Heart right ventricle (tissue), 16 donors: Measurements from ENCODE around the gene MFAP4. TPM values are rescaled to one million over a fixed set of nuclear protein-coding genes. Genes with fewer than 3 reads are reported as not detected.

Experiments
- ATAC-seq, 8 donors: fragments of 200-7000 bp; cut with Tn5 transposase; one replicate each; pipeline ENCODE4 v1.9.1; 2020; ENCODE audit warnings: mild to moderate bottlenecking in 8 of 8, moderate library complexity in 8 of 8, moderate number of reproducible peaks in 1 of 8
- DNase-seq, 2 donors: peaks; one replicate each; pipeline ENCODE4 v3.0.0-alpha.2; 2020
- H3K27ac ChIP-seq, 10 donors: fragments of 200-600 bp; sonication (generic) in 2 of 10; one replicate each; pipeline versions ENCODE4 v1.5.0 to v1.8.0; 2020 to 2022; ENCODE audit warnings: mild to moderate bottlenecking in 3 of 10
- H3K27me3 ChIP-seq, 7 donors: fragments of 200-600 bp; one replicate each; pipeline ENCODE4 v1.8.0; 2021 to 2022; ENCODE audit warnings: mild to moderate bottlenecking in 2 of 7
- H3K36me3 ChIP-seq, 9 donors: fragments of 200-600 bp; sonication (generic) in 1 of 9; one replicate each; pipeline versions ENCODE4 v1.5.0 to v1.8.0; 2020 to 2022; ENCODE audit warnings: mild to moderate bottlenecking in 2 of 9
- H3K4me1 ChIP-seq, 9 donors: fragments of 200-600 bp; sonication (generic) in 1 of 9; one replicate each; pipeline versions ENCODE4 v1.5.0 to v1.8.0; 2020 to 2022; ENCODE audit warnings: mild to moderate bottlenecking in 4 of 9
- H3K4me3 ChIP-seq, 10 donors: fragments of 200-600 bp; sonication (generic) in 2 of 10; one replicate each; pipeline versions ENCODE4 v1.5.0 to v1.8.0; 2020 to 2022; ENCODE audit warnings: mild to moderate bottlenecking in 7 of 10, moderate library complexity in 2 of 10
- H3K9me3 ChIP-seq, 11 donors: fragments of 200-600 bp in 10 of 11; sonication (generic) in 2 of 11; one replicate each; pipeline versions ENCODE4 v1.5.0 to v1.8.0; 2013 to 2022; ENCODE audit warnings: mild to moderate bottlenecking in 2 of 11, control low read depth in 1 of 11, moderate library complexity in 1 of 11
- WGBS, 2 donors: extraction: QIAGEN DNeasy Blood & Tissue Kit; methylation state at CpG; one replicate each; pipeline ENCODE4 v1.1.7; 2013; ENCODE audit warnings: inconsistent platforms in 1 of 2; 5-methylcytosine and 5-hydroxymethylcytosine counted together
- intact Hi-C, 10 donors: fragments of 100-400 bp; cut with DNase I; formaldehyde crosslinking; loops; one replicate each; pipeline versions ENCODE4 v1.11.1 to v1.14.2; 2022
- polyA plus RNA-seq, 2 donors: library from polyadenylated mRNA; stranded (reverse); fragments of 200-250 nt; gene quantifications; one replicate each; pipeline ENCODE4 v1.2.3, GENCODE V29; 2013
- total RNA-seq, 10 donors: library from RNA; stranded (reverse); fragmentation: NEBNext Ultra II Directional in 3 of 10; extraction: Animal tissue kit (Norgen Biotek cat#: 25700) in 3 of 10; gene quantifications; one replicate each; pipeline versions ENCODE4 v1.2.1 to v1.2.4, GENCODE V29; 2021 to 2023
- TF ChIP-seq, protein P1 (sequence below), 9 donors: fragments of 200-600 bp; sonication (generic) in 2 of 9; IDR thresholded peaks; one replicate each; pipeline versions ENCODE4 v1.5.0 to v1.8.0; 2021 to 2022; ENCODE audit warnings: antibody characterized with exemption in 9 of 9, mild to moderate bottlenecking in 5 of 9, moderate library complexity in 1 of 9
- donor health status: Arrhythmogenic right ventricular cardiomyopathy.
- donor health status: ischemic (EF 13 %, LVEDD 7.1; RV severe dilation, severe dysfunction).
- donor health status: healthy with polysubstance abuse.
- donor health status: DM: no; HTN: yes; CAD: no.
- donor health status: DM: no; HTN: no; CAD: no.
- donor health status: ischemic (EF 25% LVEDD 6.9; RV normal size, moderate dysfunction).
- donor health status: ischemic (EF 25% LVEDD 5.7; RV mildly dilated, moderate dysfunction).
- donor health status: healthy.
- donor health status: DM: yes; HTN: yes; CAD: no.
- donor health status: Ischemic cardiomyopathy.
- donor health status: ischemic (EF 35%, LVEDD 5.7; RV mildly dilated, moderate dysfunction).
- donor health status: nonischemic (EF 11% LVEDD 7.7; RV severe dilation, severe dysfunction).
- donor health status: DM: yes; HTN: yes; CAD: no.
- donor health status: PGD.
- donor health status: ischemic (EF 29% LVEDD 5.4; RV normal size, mild dysfunction).
- donor health status: nonischemic (EF 23%, LVEDD 6.1; RV moderate dilation, normal function).

The MFAP4 gene
- total and polyA plus RNA-seq, 12 donors: 15.4 to 101 (median 41.6) TPM

DNA sequence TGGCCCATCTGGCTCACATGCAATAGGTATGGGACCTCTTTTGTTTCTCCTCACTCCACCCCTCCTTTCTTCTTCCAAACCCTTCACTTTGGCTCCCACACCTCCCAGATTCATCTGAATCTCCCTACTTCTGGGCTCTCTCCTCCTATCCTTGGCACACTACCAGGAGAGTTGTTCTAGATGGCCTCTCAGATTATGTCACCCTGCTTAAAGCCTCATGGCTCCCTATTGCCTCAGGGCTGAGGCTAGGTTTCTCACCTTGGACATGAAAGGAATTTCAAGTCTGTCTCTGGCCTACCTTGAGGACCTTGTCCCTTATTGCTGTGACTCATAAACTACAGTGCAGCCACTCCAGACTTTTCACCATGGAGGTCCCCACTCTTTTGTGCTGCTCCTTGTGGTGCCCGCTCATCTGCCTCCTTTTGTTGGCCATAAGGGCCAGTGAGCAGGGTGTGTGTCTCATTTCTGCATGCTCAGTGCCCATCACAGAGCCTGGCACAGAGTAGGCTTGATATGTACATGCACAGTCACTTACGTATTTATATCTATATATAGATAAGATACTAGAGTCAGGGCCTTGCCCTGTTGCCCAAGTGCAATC, 1.0 kb upstream of the MFAP4 start:
- H3K9me3 ChIP-seq: no peaks in the 10 kb centered on the region
- H3K27ac ChIP-seq: peak overlapping the region; percentile 52 to 93 (median 84)
- DNase-seq (no peak), ATAC-seq (peak in 1 of 8 donors; percentile 7)
- no peaks in the 10 kb centered on the region for H3K27me3 ChIP-seq
- peak overlapping the region in 1 of 10 donors; percentile 43 for H3K4me3 ChIP-seq
- peaks cover 0 to 29% (median 4%) of the 10 kb centered on the region in 9 donors for H3K36me3 ChIP-seq
- 69 to 72% methylated on average over 2 of the region's 2 CpGs for WGBS, 2 donors
- TF ChIP-seq, protein P1, sequence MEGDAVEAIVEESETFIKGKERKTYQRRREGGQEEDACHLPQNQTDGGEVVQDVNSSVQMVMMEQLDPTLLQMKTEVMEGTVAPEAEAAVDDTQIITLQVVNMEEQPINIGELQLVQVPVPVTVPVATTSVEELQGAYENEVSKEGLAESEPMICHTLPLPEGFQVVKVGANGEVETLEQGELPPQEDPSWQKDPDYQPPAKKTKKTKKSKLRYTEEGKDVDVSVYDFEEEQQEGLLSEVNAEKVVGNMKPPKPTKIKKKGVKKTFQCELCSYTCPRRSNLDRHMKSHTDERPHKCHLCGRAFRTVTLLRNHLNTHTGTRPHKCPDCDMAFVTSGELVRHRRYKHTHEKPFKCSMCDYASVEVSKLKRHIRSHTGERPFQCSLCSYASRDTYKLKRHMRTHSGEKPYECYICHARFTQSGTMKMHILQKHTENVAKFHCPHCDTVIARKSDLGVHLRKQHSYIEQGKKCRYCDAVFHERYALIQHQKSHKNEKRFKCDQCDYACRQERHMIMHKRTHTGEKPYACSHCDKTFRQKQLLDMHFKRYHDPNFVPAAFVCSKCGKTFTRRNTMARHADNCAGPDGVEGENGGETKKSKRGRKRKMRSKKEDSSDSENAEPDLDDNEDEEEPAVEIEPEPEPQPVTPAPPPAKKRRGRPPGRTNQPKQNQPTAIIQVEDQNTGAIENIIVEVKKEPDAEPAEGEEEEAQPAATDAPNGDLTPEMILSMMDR (IDR thresholded peaks at IDR 0.05): no peak
- intact Hi-C loops: no loop called here
- H3K4me1 ChIP-seq: peaks cover 12 to 75% (median 54%) of the 10 kb centered on the region in 9 donors

DNA sequence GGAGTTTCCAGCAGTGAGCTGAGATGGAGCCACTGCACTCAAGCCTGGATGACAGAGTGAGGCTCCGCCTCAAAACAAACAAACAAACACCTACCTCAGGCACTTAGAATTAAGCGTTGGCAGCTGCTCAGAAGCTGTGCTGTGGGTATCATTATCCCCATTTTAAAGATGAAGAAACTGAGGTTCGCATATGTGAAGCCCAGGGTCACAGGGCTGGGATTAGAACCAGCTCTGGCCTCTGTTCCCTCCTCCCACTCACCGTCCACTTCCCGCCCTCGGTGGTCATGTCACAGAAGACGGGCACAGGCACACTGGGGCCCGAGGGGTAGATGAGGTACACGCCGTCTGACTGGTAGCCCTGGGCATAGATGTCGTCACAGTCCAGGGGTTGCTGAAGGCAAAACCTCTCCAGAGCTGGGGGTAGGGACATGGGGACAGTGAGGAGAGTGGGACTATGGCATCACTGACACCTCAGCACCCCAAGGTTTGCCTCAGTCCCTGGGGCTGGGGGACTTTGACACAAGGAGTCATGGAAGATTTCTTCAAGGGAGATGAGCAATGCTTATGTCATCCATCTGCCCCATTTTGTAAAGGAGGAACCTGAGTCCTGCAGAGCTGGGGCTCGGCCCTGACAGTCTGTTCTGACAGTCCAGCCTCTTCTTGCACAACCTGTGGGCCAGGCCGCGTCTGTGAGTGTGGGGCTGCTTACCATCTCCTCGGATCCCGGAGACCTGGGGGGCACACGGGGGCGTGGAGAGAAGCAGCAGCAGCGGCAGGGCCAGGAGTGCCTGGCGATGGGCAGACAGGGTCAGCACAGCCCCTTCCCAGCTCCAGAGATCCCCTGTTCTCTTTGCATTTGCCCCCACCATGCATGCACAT, 700 bp downstream of the MFAP4 start:
- intact Hi-C loops: no loop called here
- H3K4me3 ChIP-seq: peak overlapping the region in 9 of 10 donors; percentile 18 to 48 (median 40)
- peaks cover 12 to 85% (median 54%) of the 10 kb centered on the region in 9 donors for H3K4me1 ChIP-seq
- no peaks in the 10 kb centered on the region for H3K27me3 ChIP-seq
- DNase-seq: peak in 1 of 2 donors; percentile 51
- H3K9me3 ChIP-seq: no peaks in the 10 kb centered on the region
- 53 to 57% methylated on average over 20 of the region's 20 CpGs for WGBS, 2 donors
- H3K27ac ChIP-seq: peak overlapping the region; percentile 32 to 93 (median 84)
- TF ChIP-seq, protein P1 (IDR thresholded peaks at IDR 0.05): no peak
- peak in 4 of 8 donors; percentile 17 to 62 (median 26) for ATAC-seq
- peaks cover 0 to 46% (median 12%) of the 10 kb centered on the region in 9 donors for H3K36me3 ChIP-seq

DNA sequence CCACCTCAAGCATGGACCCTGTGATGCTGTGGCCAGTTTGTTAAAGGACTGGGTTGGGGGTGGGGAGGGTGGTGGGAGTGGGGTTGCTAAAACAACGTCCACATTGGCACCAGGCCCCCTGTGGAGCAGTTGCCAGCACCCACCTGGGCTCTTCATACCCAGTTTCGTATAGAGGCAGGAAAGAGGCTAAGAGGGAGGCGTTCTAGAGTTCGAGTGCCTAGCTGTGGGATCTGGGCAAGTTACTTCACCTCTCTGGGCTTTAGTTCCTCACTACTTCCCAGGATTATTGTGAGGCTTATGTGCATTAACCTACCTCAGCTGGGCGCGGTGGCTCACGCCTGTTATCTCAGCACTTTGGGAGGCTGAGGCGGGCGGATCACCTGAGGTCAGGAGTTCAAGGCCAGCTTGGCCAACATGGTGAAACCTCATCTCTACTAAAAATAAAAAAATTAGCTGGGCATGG, 1.4 kb downstream of the MFAP4 start:
- intact Hi-C loops: no loop called here
- H3K4me3 ChIP-seq: peak overlapping the region in 5 of 10 donors; percentile 1 to 48 (median 42)

More for the DNA sequence above, 1.4 kb downstream of the MFAP4 start:
- Histone ChIP-seq H3K9me3 (no peaks in the 10 kb centered on the region), H3K36me3 (peaks cover 0 to 54% (median 18%) of the 10 kb centered on the region in 9 donors), H3K27me3 (no peaks in the 10 kb centered on the region), H3K27ac (peak overlapping the region; percentile 4 to 93 (median 82)), H3K4me1 (peaks cover 12 to 85% (median 54%) of the 10 kb centered on the region in 9 donors)
- DNase-seq (no peak), ATAC-seq (no peak)
- WGBS, 2 donors: 81 to 83% methylated on average over 9 of the region's 9 CpGs
- TF ChIP-seq, protein P1 (IDR thresholded peaks at IDR 0.05): no peak
